GM18498 (cell line): ENCODE data around the gene DBH.
"Not testable (repeated sequence)": the region's sequence is repeated elsewhere in the genome, so short reads cannot be mapped to it uniquely, and the experiment has no call there.

Source experiments
- ATAC-seq: cut with Tn5 transposase; IDR thresholded peaks from one replicate; pipeline ENCODE4 v1.9.1; 2021; ENCODE audit warnings: mild to moderate bottlenecking, moderate library complexity; ENCODE audit not compliant: unreplicated experiment

DBH gene

DNA sequence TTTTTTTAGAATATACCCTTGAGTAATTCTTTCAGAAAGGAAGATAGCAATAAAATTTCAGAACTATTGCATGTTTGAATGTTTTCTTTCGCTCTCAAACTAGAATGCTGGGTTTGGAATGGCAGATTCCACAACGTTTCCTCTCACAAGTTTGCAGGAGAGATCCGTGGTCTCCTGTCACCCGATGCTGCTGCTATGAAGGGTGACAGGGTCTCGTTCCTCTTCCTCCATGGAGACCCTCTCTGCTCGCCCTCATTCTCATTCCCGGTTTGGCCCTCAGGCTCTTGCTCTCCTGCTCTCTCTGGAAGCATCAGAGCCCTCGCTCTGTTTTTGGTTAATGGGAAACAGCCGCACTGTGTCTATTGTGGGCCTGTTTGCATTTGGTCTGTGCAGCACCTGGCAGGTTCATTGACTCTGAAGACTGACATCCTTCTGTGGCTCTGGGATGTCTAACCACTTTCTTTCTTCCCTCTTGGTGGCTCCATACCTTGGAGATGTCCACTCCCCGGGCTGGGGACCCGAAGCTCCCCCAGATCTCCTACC, 14.4 kb upstream of the DBH start:
- no peak for ATAC-seq

DNA sequence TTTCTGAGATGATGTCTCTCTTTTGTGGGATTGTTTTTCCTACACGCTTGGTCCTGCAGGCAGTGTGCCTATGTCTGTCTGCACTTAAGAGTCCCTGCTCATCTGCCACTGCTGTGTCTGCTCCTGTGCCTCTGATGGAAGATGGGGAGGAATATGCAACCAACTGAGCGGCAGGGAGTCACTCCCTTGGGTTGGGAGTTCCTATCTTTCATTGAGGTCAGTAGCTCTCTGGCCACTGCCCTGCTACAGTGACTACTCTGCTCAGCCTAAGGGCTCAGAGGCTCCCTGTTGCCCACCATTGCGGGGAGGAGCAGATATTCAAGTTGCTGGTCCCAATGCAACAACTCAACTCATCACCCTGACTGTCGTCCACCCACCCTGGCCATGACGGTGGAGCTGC, 13.6 kb upstream of the DBH start:
- no peak for ATAC-seq

DNA sequence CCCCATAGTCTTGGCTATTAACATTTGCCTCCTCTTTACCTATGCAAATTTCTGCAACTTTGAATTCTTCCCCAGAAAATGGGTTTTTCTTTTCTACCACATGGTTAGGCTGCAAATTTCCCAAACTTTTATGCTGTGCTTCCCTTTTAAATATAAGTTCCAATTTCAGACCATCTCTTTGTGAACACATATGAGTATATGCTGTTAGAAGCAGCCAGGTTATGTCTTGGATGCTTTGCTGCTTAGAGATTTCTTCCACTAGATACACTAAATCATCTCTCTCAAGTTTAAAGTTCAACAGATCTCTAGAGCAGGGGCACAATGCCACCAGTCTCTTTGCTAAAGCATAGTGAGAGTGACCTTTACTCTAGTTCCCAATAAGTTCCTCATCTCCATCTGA, 10.2 kb upstream of the DBH start:
- ATAC-seq = not testable (repeated sequence)

DNA sequence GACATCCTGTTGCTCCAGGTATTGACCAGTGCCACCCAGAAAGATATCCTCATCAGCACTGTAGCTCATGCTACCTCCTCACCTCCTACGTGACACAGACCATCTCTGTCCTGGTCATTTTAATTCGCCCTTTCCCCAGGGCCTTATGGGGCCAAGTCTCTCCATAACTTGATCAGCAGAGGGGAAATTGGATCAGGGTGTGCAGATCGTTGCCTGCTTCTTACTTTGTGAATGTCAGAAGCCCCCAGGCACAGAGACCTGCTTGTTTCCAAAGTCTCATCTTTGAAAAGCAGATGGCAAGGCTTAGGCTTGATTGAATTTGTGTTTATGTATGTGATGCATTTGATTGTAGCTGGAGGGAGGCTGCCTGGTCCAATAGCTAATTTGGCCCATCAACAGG, 8.8 kb upstream of the DBH start:
- ATAC-seq = no peak

DNA sequence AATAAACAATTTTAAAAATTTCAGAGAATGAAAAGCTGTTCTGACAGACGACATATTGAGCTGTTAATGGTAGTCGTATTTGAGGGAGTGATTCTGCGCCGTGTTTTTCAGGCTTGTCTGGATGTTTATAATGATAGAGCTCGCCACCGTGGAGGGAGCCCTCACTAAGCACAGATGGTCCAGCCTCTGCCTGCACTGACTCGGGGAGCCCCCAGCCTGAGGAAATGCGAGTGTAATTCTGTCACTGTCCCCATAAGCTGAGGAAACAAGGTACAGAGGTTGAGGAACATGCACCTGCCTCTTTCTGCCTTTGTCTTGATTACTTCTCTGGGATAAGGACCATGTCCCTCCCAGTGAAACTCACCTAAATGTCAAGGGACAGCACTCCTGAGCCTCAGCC, 7.4 kb upstream of the DBH start:
- no peak for ATAC-seq

DNA sequence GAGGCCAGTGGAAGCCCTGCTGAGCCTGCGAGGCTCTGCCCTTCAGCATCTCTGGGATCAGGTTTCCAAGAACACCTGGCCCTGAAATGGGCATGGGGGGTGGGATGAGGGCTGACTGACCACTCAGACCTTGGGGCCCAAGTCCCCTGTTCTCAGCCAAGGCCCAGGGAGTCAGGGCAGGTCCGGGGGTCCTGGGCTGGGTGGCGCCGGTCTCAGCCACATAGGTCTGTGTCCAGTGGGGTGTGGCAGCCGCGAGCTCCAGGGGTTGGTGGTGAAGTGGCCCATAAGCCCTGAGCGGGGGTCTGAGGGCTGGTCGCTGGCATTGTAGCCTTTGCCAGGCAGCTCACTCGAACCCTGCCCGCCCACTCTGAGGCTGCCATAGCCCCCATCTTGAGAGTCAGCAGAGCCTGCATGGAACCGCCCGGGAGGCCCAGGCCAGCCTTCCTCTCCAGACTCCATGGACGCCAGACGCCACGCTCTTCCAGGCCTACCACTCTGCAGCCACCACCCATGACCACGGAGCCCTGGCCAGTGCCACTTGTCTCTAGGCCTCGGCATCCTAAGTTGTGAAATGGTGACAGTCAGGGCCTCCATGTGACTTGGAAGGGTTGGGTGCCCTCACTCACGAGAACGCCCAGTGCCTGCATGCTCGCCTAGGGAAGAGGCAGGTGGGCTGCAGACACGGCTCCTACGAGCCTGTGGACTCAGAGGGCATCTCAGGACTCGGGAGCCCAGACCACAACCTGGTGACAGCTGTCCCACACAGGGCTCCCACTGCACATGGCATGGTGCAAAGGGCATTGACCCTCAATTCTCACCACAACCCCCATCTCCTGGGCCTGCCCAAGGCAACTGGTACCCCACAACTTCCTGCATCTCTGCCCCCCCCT, 6.7 kb upstream of the DBH start:
- ATAC-seq = no peak

DNA sequence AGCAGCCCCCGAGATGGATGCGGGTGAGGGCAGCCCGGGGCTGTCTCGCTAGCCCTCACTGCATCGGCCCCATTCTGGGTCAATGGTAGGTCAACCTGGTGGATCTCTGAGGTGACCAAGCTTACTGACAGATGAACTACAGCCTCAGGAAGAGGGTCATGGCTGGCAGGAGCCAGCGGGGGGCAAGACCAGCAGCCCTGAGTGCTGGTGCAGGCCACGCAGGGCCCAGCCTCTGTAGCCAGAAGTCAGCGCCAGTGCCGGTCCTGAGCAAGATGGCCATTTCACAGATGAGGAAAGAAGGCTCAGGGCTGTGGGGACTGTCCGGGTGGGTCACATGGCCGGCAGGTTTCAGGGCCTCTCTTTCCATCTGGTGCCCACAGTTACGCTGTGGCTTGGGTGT, 5.1 kb upstream of the DBH start:
- ATAC-seq = no peak

DNA sequence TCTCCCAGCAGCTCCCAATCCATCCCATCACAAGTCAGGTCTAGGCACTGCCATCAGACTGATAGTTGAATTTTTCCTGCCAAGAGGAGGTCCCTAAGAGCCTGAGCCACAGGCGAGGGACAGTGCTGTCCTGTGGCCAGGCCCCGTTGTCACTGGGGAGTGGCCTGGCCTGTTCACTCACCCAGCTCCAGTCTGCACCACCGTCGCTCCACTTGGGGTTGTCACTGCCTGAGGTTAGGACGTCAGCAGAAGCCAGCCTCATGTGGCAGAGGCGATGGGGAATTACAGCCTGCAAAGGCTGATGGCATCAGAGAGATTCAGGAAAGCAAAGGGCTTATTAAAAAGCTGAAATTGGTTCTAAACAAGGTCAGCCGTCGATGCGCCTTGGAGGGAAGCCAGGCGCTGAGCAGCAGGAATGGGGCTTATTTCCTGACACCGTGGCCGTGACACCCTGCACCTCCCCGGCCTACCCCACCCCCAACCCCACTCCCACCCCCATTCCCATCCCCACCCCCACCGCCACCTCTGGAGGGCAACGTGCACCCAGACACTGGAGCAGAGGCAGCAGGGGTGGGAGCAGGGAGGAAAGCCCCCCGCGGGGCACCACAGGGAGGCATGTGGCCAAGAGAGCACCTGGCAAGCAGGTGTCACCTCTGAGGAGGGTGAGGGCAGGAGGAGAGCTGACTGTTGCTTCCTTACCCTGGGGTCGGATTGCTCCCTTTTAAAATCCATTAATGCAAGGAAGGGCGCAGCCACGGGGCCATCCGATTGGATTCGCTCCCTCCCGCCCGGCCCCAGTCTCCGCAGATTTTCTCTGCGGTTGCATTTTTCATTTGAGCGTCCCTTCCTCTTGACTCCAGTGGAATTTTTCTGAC, 3.1 kb upstream of the DBH start:
- ATAC-seq = no peak

DNA sequence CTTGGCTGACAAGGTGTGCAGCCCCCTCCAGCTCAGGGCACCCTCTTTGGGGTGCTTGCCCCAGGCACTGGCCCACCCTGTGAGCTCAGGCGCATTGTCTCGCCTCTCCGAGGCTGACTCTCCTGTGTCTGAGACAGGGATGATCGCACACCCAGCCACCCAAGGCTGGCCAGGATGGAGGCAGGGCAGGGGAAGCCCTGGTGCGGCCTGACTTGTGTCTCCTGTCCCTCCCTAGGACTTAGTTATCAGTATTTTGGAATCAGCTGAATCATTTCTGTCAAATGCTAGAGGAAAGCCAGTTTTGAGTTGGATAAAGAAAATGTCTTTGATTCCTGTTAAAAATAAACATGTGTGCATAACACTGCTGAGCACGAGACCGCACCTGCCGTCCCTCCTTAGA, 2.5 kb upstream of the DBH start:
- ATAC-seq = no peak

DNA sequence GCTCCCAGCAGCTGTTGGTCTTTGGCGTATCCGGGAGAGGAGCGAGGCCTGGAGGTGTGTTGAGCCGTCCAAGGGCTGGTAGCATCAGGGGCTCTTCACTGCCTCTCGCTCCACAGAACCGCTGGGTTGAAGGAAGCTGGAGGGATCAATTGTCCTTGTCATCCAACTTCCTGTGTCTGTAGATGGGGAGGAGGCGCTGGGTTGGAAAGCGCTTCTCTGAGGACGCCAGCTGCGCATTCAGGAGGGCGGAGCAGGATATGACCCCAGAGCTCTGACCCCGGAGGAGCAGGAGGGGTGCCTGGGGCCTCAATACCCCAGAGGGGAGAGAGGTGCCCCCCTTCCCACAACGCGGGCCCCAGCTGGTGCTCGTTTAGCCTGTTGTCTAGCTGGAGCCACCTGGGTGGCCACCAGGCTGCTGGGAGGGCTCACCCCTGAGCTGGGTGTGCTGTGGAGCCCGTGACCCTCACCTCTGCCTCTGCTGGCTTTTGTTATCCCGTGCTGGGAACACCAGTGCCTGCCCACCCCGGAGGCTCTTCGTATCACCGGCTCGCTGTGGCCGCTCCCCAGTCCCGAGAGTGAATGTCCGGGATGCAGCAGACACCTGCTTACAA, 2.0 kb upstream of the DBH start:
- no peak for ATAC-seq

DNA sequence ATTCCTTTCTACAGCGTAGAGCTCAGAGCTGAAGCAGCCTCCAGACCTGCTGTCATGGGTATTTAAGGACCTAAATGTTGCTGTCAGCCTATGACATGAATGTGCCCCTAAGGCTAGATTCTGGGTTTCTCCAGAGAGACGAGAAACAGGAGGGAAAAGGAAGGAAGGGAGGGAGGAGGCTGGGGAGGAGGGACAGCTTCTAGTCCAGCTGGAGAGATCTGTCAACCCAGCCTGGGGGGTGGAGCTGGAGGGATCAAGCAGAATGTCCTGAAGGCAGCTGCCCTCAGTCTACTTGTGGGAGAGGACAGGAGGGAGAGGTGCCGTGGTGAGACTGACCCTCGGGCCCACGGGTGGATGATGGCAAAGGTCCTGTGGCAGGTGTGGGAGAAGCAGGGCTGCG, 1.1 kb upstream of the DBH start:
- ATAC-seq = no peak

DNA sequence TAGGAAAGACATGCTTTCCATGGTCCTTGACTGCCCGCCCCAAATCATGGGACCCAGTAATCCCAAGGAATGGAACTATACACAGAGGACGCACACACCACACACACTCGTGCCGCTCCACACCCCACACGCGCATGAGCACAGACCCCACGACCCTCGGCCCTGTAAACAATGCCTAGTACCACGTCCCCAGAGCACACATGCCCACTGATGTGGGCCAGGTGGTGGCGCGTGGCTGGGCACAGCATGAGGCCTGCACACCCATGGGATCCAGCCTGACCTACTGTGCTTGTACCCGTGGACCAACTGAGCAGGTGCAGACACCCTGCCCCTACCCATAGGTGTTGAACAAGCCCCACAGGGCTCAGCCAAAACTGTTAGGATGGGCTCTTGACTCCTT, 739 bp downstream of the DBH start:
- no peak for ATAC-seq

DNA sequence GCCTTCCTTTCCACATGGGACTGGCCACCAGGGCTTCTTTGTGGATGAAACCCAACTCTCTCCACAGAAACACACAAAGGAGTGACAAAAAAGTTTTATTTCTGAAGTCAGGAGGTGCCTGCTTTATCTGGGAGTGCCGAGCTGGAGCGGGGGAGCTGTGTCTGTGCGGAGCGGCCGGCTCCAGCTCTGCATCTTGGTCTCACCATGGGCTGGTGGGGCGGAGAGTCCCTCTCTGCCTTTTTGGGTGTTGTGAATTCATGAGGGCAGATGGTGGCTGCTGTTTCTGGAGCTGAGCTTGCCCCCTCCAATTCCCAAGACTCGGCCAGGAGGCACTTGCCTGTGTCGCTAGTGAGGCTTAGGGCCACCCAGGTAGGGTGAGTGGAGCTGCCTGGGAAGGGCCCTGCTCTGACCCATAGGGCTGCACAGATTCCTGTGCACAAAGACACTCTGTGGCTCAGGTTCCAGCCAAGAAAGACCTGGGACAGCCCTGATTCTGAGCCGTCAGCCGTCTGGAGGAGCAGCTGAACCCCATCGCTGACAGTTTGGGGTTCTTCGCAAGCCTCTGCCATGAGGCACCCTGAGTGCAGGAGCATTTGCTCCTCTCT, 1.4 kb downstream of the DBH start:
- no peak for ATAC-seq

DNA sequence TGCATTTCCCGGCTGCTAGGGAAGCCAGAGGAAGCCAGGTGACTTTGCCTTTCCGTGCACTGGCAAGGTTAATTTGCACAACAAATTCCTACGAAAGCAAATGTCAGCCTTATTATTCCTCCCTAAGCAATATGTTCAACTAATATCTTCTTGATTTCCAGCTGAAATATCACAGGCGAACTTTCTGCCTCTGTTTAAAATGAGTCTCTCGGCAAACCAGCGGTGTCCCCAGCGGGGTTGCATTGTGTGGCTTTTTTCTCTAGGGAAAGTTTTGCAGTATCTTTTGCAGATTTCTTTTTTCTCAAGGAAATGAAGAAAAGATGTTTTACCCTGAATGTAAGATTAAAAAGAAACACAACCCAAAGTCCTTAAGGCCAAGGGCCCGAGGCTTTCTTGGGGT, 1.9 kb downstream of the DBH start:
- no peak for ATAC-seq

DNA sequence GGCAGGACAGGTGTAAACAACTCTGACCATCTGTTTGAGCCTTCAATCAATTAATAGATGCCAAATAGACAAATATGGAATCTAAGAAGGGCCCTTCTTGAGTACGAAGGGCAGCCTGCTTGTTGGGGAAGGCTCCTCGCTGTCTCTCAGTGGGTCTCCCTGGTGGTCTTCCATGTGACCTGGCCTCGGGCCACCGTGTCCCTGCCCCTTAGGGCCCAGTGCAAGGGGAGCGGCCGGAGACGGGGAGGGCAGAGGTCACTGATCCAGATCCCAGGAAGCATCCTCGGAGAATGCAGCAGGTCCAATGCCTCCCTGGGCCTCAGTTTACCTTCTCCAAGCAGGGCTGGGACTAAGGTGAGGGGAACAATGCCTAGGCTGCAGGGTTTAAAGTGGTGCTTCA, 2.5 kb downstream of the DBH start:
- ATAC-seq = no peak

DNA sequence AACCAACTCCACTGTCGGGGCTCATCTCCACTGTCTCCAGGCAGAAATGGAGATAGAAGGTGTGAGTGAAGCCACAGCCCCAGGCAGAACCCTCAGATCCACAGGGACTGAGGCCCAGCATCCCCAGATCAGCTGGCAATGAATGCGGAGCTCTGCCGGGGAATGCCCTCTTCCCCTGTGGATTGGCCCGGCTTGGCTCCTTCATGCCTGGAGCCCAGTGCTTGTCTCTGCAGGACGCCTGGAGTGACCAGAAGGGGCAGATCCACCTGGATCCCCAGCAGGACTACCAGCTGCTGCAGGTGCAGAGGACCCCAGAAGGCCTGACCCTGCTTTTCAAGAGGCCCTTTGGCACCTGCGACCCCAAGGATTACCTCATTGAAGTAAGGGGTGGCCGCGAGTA, 3.5 kb downstream of the DBH start:
- no peak for ATAC-seq

DNA sequence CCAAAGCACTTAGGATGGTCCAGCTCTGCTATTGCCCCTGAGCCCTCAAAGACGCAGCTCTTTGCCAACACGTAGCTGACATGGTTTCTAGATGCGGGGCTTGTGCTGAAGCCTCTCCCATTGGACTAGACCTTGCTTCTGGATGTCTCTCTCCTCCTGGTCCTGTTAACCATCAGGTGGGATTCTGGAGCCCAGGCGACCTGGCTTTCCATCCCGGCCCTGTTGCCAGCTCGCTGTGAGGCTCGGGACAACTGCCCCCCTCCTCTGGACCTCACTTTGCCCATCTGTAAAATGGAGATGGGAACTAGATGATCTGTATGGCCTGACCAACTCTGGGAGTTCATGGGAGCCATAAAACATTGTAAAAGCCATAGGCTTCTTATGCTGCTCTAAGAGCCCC, 4.0 kb downstream of the DBH start:
- no peak for ATAC-seq

DNA sequence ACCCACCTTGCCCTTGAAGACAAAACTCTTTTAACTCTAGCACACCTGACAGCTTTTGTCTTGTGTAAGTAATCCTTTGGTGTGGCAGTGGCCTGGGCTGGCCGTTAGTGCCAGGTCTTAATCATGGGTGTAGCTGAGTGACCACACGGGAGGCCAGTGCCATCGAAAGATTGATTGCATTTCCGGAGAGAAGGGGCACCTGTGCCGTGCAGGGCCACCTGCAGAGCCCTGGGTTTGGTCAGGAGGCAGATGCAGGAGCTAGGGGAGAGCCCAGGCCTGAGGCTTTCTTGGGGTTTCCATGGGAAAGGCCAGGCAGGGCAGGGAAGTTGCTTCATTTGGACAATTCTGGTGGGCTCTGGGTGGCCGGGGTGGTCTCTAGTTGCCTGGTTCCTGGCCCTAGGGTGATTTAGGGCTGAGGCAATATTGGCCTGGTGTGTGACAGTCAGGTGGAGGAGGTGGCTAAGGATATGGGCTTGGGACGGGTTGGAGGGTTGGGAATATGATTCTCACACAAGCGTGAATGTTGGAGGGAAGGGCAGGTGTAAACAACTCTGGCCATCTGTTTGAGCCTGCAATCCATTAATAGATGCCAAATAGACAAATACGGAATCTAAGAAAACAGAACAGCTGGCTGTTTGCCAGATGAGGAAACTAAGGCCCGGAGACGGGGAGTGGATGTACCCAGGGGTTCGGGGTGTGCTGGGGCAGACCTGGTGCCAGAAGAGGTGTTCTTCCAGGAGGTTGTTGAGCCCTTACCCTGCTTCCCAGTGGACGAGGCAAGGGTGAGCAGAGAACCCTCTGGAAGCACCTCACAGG, 4.6 kb downstream of the DBH start:
- ATAC-seq = no peak

DNA sequence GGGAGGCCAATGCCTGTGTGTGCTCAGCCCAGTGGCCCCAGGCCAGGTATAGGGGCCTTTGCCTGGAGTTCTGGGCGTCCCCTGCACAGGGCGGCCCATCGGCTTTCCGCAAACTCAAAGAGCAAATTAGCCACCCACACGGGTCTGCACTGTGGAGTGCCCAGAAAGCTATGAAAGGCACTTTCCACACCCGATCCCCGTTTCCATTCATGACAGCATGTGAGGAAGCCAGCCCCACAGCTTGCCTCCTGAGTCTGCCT, 5.2 kb downstream of the DBH start:
- no peak for ATAC-seq

DNA sequence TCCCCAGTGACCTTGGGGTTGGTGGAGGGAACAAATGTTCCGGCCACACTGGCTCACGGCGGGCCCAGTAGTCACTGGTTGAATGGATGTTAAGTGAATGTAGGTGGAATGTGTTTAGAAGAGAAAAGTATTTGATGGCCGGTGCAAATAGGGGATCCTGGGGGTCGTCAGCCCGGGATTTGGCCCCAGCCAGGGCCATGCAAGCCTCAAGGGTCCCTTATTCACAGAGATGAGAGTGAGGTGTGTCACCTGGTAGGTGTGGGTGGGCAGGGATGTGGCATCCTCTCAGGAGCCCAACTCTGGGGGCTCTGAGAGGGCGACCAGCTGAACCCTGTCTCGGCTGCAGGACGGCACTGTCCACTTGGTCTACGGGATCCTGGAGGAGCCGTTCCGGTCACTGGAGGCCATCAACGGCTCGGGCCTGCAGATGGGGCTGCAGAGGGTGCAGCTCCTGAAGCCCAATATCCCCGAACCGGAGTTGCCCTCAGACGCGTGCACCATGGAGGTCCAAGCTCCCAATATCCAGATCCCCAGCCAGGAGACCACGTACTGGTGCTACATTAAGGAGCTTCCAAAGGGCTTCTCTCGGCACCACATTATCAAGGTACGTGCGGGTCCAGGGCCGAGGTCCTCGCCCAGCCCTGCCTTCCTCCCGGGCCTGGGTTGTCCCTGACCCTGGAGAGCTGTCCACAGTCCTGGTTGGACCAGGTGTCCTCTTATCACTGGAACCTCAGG, 5.9 kb downstream of the DBH start:
- no peak for ATAC-seq
